NOMO-1 treated with dmso at 0.1 percent for 144 hours (cell line): ENCODE results near the gene TRIM32.

Experiments used
- DNase-seq: peaks from one replicate; lab custom pipeline; 2025; ENCODE audit not compliant: unreplicated experiment; lab: John Stamatoyannopoulos, UW

The TRIM32 gene

GRCh38 chr9:116687074-116687753 lies at the start of gene TRIM32:
TSS of gene TRIM32 (plus strand) at chr9:116687305. CDS start at chr9:116697743, 10,438 bp downstream.
- peak; percentile 75 for DNase-seq

GRCh38 chr9:116639251-116639741 lies 47.8 kb upstream of the TRIM32 start:
- DNase-seq: no peak

- DNase-seq: no peak
Measured at GRCh38 chr9:116641292-116642059, 45.6 kb upstream of the TRIM32 start.

- DNase-seq: no peak
Measured at GRCh38 chr9:116643691-116644090, 43.4 kb upstream of the TRIM32 start.

GRCh38 chr9:116644091-116644688 lies 42.9 kb upstream of the TRIM32 start:
- DNase-seq: no peak

GRCh38 chr9:116646661-116647514 lies 40.2 kb upstream of the TRIM32 start:
- DNase-seq: no peak

GRCh38 chr9:116647515-116647809 lies 39.6 kb upstream of the TRIM32 start:
- DNase-seq: no peak

- DNase-seq: no peak
Measured at GRCh38 chr9:116653348-116654058, 33.6 kb upstream of the TRIM32 start.

- DNase-seq: no peak
Measured at GRCh38 chr9:116654059-116654355, 33.1 kb upstream of the TRIM32 start.

GRCh38 chr9:116656501-116656971 lies 30.6 kb upstream of the TRIM32 start:
- DNase-seq: no peak

GRCh38 chr9:116656977-116657376 lies 30.1 kb upstream of the TRIM32 start:
- DNase-seq: no peak

- no peak for DNase-seq
Measured at GRCh38 chr9:116658265-116658664, 28.8 kb upstream of the TRIM32 start.

GRCh38 chr9:116661037-116661954 lies 25.8 kb upstream of the TRIM32 start:
- DNase-seq: peak; percentile 8

GRCh38 chr9:116662646-116663310 lies 24.3 kb upstream of the TRIM32 start:
- DNase-seq: no peak

GRCh38 chr9:116663581-116663980 lies 23.5 kb upstream of the TRIM32 start:
- no peak for DNase-seq

- DNase-seq: no peak
Measured at GRCh38 chr9:116668970-116669695, 18.0 kb upstream of the TRIM32 start.

GRCh38 chr9:116671605-116672004 lies 15.5 kb upstream of the TRIM32 start:
- DNase-seq: peak; percentile 48

- no peak for DNase-seq
Measured at GRCh38 chr9:116673375-116673774, 13.7 kb upstream of the TRIM32 start.
